Activated B cell treated with CpG ODN at 0.5 μM for 24 hours (primary cell): Measurements from ENCODE around the gene PADI2. TPM values are rescaled to one million over a fixed set of nuclear protein-coding genes. Genes with fewer than 3 reads are reported as not detected.

Experiments used
- ATAC-seq: fragments of 200-7000 bp; cut with Tn5 transposase; one replicate; pipeline ENCODE4 v1.10.0; 2021; ENCODE audit warnings: low read depth, mild to moderate bottlenecking, moderate library complexity
- CTCF ChIA-PET: fragments of 350-600 bp; sonication (Branson Sonifier 250); formaldehyde crosslinking; loops from one replicate; lab custom pipeline; 2021; ENCODE audit warnings: antibody characterized with exemption; lab: Charles Lee
- POLR2A ChIA-PET: fragments of 350-600 bp; sonication (Branson Sonifier 250); formaldehyde crosslinking; loops from one replicate; lab custom pipeline; 2021; ENCODE audit warnings: antibody characterized with exemption; lab: Charles Lee
- DNase-seq: peaks from one replicate; pipeline ENCODE4 v3.0.0; 2022
- H3K27ac Mint-ChIP-seq: one replicate; pipeline ENCODE4 v1.8.0; 2020; ENCODE audit warnings: mixed read lengths
- H3K27me3 Mint-ChIP-seq: one replicate; pipeline ENCODE4 v1.8.0; 2021; ENCODE audit warnings: mixed read lengths
- H3K36me3 Mint-ChIP-seq: one replicate; pipeline ENCODE4 v1.8.0; 2021; ENCODE audit warnings: low read depth, mixed read lengths
- H3K4me1 Mint-ChIP-seq: one replicate; pipeline ENCODE4 v1.8.0; 2021; ENCODE audit warnings: mixed read lengths
- H3K4me3 Mint-ChIP-seq: one replicate; pipeline ENCODE4 v1.8.0; 2020; ENCODE audit warnings: mild to moderate bottlenecking, mixed read lengths
- H3K9me3 Mint-ChIP-seq: one replicate; pipeline ENCODE4 v1.8.0; 2020; ENCODE audit warnings: mixed read lengths
- CTCF ChIP-seq: fragments of 200-600 bp; IDR thresholded peaks from one replicate; pipeline ENCODE4 v1.8.0; 2022; ENCODE audit warnings: antibody characterized with exemption, mild to moderate bottlenecking
- intact Hi-C: fragments of 100-400 bp; cut with micrococcal nuclease; formaldehyde crosslinking; loops from one replicate; pipeline ENCODE4 v1.15.1; 2024
- total RNA-seq: library from RNA; stranded (reverse); gene quantifications from 2 replicates; pipeline ENCODE4 v1.2.3, GENCODE V29; 2022

Gene PADI2
- total RNA-seq, 1 donor from 2014 or later: 7.2 TPM

- intact Hi-C loops: no loop called here
- no peaks in the 10 kb centered on the region for H3K9me3 Mint-ChIP-seq
- peaks cover 28% of the 10 kb centered on the region for H3K4me1 Mint-ChIP-seq
- no peak overlapping the region for H3K27ac Mint-ChIP-seq
- no peak for DNase-seq
- ATAC-seq: no peak
- H3K4me3 Mint-ChIP-seq: no peak overlapping the region
- ChIA-PET POLR2A (no interaction called here), CTCF (no interaction called here)
- H3K27me3 Mint-ChIP-seq: peaks cover 13% of the 10 kb centered on the region
- TF ChIP-seq CTCF: no peak
- no peaks in the 10 kb centered on the region for H3K36me3 Mint-ChIP-seq
Observed at GRCh38 chr1:17116643-17117042, 2.6 kb downstream of the PADI2 start.

- Mint-ChIP-seq H3K9me3 (no peaks in the 10 kb centered on the region), H3K4me3 (no peak overlapping the region), H3K36me3 (no peaks in the 10 kb centered on the region), H3K27me3 (peaks cover 13% of the 10 kb centered on the region), H3K27ac (no peak overlapping the region), H3K4me1 (peaks cover 12% of the 10 kb centered on the region)
- DNase-seq (no peak), ATAC-seq (no peak)
- ChIA-PET POLR2A (no interaction called here), CTCF (no interaction called here)
- no peak for TF ChIP-seq CTCF
- intact Hi-C loops: no loop called here
Observed at GRCh38 chr1:17113963-17114362, 5.3 kb downstream of the PADI2 start.

- peaks cover under 1% of the 10 kb centered on the region for H3K4me1 Mint-ChIP-seq
- no peaks in the 10 kb centered on the region for H3K36me3 Mint-ChIP-seq
- intact Hi-C loops: no loop called here
Observed at GRCh38 chr1:17112496-17113236, 6.6 kb downstream of the PADI2 start.

GRCh38 chr1:17112076-17112475 is 7.2 kb downstream of the PADI2 start:
- H3K4me3 Mint-ChIP-seq: no peak overlapping the region
- POLR2A ChIA-PET: no interaction called here
- no peaks in the 10 kb centered on the region for H3K9me3 Mint-ChIP-seq
- no peaks in the 10 kb centered on the region for H3K36me3 Mint-ChIP-seq
- intact Hi-C loops: no loop called here
- no peak overlapping the region for H3K27ac Mint-ChIP-seq
- no peaks in the 10 kb centered on the region for H3K4me1 Mint-ChIP-seq
- H3K27me3 Mint-ChIP-seq: peaks cover 8% of the 10 kb centered on the region
- DNase-seq (no peak), ATAC-seq (no peak)
- no peak for TF ChIP-seq CTCF
- CTCF ChIA-PET: interaction anchor here (0.9 kb wide), 1 partner anchor 124 kb away, joined by 3 read pairs; no protein-coding TSS in a partner anchor

More at GRCh38 chr1:17112496-17113236, 6.6 kb downstream of the PADI2 start:
- DNase-seq (no peak), ATAC-seq (no peak)
- TF ChIP-seq CTCF: no peak
- ChIA-PET CTCF (interaction anchor here (0.9 kb wide), 1 partner anchor 124 kb away, joined by 3 read pairs; no protein-coding TSS in a partner anchor), POLR2A (no interaction called here)
- H3K27me3 Mint-ChIP-seq: peaks cover 6% of the 10 kb centered on the region
- no peak overlapping the region for H3K27ac Mint-ChIP-seq
- H3K4me3 Mint-ChIP-seq: no peak overlapping the region
- H3K9me3 Mint-ChIP-seq: no peaks in the 10 kb centered on the region

- H3K36me3 Mint-ChIP-seq: no peaks in the 10 kb centered on the region
- no peaks in the 10 kb centered on the region for H3K9me3 Mint-ChIP-seq
- intact Hi-C loops: no loop called here
- no peak for TF ChIP-seq CTCF
- no peaks in the 10 kb centered on the region for H3K4me1 Mint-ChIP-seq
- no peak for ATAC-seq
- H3K27ac Mint-ChIP-seq: no peak overlapping the region
- H3K27me3 Mint-ChIP-seq: peaks cover 2% of the 10 kb centered on the region
- POLR2A ChIA-PET: no interaction called here
- CTCF ChIA-PET: no interaction called here
- DNase-seq: no peak
- no peak overlapping the region for H3K4me3 Mint-ChIP-seq
Observed at GRCh38 chr1:17110555-17110926, 8.7 kb downstream of the PADI2 start.
